Muscle layer of duodenum (tissue), 2 donors: ENCODE data around the gene MDGA2.

Experiments used
- H3K27ac ChIP-seq: one replicate; pipeline ENCODE4 v1.7.0; 2013; ENCODE audit warnings: mild to moderate bottlenecking, low read length
- H3K27me3 ChIP-seq: one replicate; pipeline ENCODE4 v1.7.0; 2013; ENCODE audit warnings: low read depth, mild to moderate bottlenecking, control low read depth, low read length
- H3K36me3 ChIP-seq, 2 donors: one replicate each; pipeline ENCODE4 v1.7.0; 2013; ENCODE audit warnings: low read length in 2 of 2, control low read depth in 1 of 2, mild to moderate bottlenecking in 1 of 2; ENCODE audit not compliant: insufficient read depth in 2 of 2, control insufficient read depth in 1 of 2
- H3K4me1 ChIP-seq, 2 donors: one replicate each; pipeline ENCODE4 v1.7.0; 2013; ENCODE audit warnings: low read length in 2 of 2, mild to moderate bottlenecking in 2 of 2, control low read depth in 1 of 2, moderate library complexity in 1 of 2; ENCODE audit not compliant: insufficient read depth in 2 of 2, control insufficient read depth in 1 of 2
- H3K4me3 ChIP-seq, 2 donors: one replicate each; pipeline ENCODE4 v1.7.0; 2013; ENCODE audit warnings: low read length in 2 of 2, low read depth in 1 of 2, mild to moderate bottlenecking in 1 of 2
- H3K9me3 ChIP-seq, 2 donors: one replicate each; pipeline ENCODE4 v1.7.0; 2013; ENCODE audit warnings: low read length in 2 of 2, control low read depth in 1 of 2, mild to moderate bottlenecking in 1 of 2; ENCODE audit not compliant: control insufficient read depth in 1 of 2
- donor health status: healthy.

MDGA2 gene

GRCh38 chr14:47675466-47676314 is at the start of gene MDGA2:
TSS of gene MDGA2 (minus strand) at chr14:47675605.
- H3K36me3 ChIP-seq, result no peaks in the 10 kb centered on the region
- H3K27me3 ChIP-seq, result peaks cover 29% of the 10 kb centered on the region
- H3K27ac ChIP-seq, result no peak within 1 kb of the TSS
- H3K4me1 ChIP-seq, result peaks cover 0 to 21% of the 10 kb centered on the region in 2 donors
- H3K9me3 ChIP-seq, result no peaks in the 10 kb centered on the region
- peak within 1 kb of the TSS in 1 of 2 donors; percentile 68 for H3K4me3 ChIP-seq

DNA sequence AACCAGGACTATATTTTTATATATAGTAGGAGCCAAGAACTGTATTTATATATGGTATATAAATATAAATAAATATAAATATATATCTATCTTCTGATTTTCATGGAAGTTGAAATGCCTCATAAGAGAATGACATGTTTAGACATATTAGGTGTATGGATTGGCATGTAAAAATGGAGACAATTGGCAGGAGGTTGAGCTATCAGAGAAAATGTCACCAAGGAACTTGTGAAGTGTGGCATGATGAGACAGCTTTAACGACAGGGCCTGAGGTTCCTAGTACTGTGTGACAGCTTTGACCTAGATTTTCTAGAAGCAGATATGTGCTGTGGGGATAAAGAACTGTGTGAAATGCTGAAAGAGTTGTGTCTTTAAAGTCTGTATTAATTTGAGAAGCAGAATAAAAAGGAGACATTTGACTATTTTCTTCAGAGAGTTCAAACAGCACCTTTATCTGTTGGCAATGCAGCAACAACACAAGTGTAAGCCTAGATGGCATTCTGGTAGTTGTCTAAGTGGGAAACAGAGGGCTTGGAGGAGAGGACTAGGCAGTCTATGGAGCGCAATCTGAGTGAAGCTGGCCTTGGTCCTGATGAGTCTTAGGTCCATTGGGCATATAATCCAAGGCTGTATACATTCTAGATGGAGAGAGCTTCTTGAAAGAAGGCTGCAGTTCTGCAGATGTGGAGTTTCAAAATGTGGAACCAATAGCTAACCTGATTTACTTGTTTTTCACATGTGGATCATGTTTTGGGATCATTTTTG is 47.7 kb upstream of the MDGA2 start:
- Histone ChIP-seq H3K4me3 (no peak overlapping the region), H3K9me3 (no peaks in the 10 kb centered on the region), H3K4me1 (no peaks in the 10 kb centered on the region), H3K36me3 (no peaks in the 10 kb centered on the region), H3K27ac (no peak overlapping the region), H3K27me3 (no peaks in the 10 kb centered on the region)

GRCh38 chr14:47720281-47720680 is 44.9 kb upstream of the MDGA2 start:
- Histone ChIP-seq H3K9me3 (no peaks in the 10 kb centered on the region), H3K36me3 (no peaks in the 10 kb centered on the region), H3K27me3 (no peaks in the 10 kb centered on the region), H3K4me3 (no peak overlapping the region), H3K4me1 (no peaks in the 10 kb centered on the region), H3K27ac (no peak overlapping the region)

DNA sequence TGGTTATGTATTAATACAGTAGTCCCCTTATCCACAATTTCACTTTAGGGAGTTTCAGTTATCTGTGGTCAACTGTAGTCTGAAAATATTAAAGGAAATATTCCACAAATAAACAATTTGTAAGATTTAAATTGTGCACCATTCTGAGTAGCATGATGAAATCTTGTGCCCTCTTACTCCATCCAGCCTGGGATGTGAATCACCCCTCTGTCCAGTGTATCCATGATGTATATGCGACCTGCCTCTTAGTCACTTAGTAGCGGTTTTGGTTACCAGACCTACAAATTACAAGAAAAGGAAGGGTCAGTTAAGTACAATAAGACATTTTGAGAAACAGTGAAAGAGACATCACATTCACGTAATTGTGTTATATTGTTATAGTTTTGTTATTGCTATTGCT is 39.9 kb upstream of the MDGA2 start:
- Histone ChIP-seq H3K36me3 (no peaks in the 10 kb centered on the region), H3K9me3 (no peaks in the 10 kb centered on the region), H3K4me1 (no peaks in the 10 kb centered on the region), H3K4me3 (no peak overlapping the region), H3K27ac (no peak overlapping the region), H3K27me3 (no peaks in the 10 kb centered on the region)

GRCh38 chr14:47710581-47710980 is 35.2 kb upstream of the MDGA2 start:
- Histone ChIP-seq H3K4me1 (no peaks in the 10 kb centered on the region), H3K9me3 (no peaks in the 10 kb centered on the region), H3K27me3 (no peaks in the 10 kb centered on the region), H3K4me3 (no peak overlapping the region), H3K36me3 (no peaks in the 10 kb centered on the region), H3K27ac (no peak overlapping the region)

DNA sequence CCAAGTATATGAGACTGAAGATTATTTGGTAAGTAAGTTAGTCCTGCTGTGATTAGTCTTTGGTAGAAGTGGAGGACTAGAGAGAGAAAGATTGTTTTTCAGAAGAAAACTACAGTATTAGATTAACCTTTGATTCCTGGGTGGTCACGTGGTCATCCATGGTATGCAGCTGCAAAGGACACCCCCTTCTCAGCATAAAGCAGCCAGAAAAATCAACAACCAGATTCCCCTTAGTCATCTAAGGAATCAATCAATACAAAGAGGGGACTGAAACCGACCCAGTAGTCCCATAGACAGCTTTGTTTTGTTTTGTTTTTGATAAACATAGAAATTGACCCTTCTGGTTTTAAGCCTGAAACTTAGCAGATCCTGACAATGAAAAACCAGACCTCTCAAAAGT is 30.3 kb upstream of the MDGA2 start:
- Histone ChIP-seq H3K36me3 (no peaks in the 10 kb centered on the region), H3K4me1 (no peaks in the 10 kb centered on the region), H3K27ac (no peak overlapping the region), H3K9me3 (no peaks in the 10 kb centered on the region), H3K4me3 (no peak overlapping the region), H3K27me3 (no peaks in the 10 kb centered on the region)

DNA sequence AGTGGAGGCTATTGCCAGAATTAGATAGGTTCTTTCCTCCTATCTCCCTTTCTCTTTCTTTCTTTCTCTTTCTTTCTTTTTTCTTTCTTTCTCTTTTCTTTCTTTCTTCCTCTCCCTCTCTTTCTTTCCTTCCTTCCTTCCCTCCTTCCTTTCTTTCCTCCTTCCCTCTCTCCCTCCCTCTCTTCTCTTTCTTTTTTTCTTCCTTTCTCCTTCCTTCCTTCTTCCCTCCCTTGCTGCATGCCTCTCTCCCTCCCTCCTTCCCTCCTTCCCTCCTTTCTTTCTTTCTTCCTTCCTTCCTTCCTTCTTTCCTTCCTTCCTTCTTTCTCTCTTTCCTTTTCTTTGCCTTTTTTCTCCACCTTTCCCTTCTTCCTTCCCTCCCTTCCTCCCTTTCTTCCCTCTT is 16.4 kb upstream of the MDGA2 start:
- no peaks in the 10 kb centered on the region for H3K9me3 ChIP-seq
- no peaks in the 10 kb centered on the region for H3K36me3 ChIP-seq
- H3K4me1 ChIP-seq, result no peaks in the 10 kb centered on the region
- H3K27me3 ChIP-seq, result no peaks in the 10 kb centered on the region
- H3K4me3 ChIP-seq, result no peak overlapping the region
- no peak overlapping the region for H3K27ac ChIP-seq

GRCh38 chr14:47678993-47679392 is 3.6 kb upstream of the MDGA2 start:
- H3K27ac ChIP-seq, result no peak overlapping the region
- H3K9me3 ChIP-seq, result no peaks in the 10 kb centered on the region
- H3K27me3 ChIP-seq, result peaks cover 19% of the 10 kb centered on the region
- no peaks in the 10 kb centered on the region for H3K36me3 ChIP-seq
- no peak overlapping the region for H3K4me3 ChIP-seq
- peaks cover 0 to 21% of the 10 kb centered on the region in 2 donors for H3K4me1 ChIP-seq

DNA sequence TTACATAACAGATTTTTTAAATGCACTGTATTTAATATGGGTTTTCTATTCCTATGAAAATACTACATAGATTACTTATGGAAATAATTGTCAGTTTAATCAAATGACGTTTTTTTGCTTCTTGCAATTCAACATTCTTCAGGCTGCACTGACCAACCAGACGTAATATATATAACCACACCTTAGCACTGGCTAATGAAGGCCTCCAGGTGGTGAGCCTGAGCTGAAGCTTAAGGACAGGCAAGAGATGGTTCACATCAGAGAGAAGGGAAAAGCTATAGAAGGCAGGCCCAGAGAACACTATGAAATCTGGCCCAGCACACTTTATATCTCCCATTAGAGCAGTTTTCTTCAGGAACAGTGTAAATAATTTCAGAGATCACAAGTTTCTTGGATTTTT is 2.8 kb upstream of the MDGA2 start:
- H3K9me3 ChIP-seq, result no peaks in the 10 kb centered on the region
- H3K27ac ChIP-seq, result no peak overlapping the region
- H3K36me3 ChIP-seq, result no peaks in the 10 kb centered on the region
- no peak overlapping the region for H3K4me3 ChIP-seq
- peaks cover 0 to 21% of the 10 kb centered on the region in 2 donors for H3K4me1 ChIP-seq
- H3K27me3 ChIP-seq, result peaks cover 26% of the 10 kb centered on the region

GRCh38 chr14:47676315-47676617 is 861 bp upstream of the MDGA2 start:
- Histone ChIP-seq H3K36me3 (no peaks in the 10 kb centered on the region), H3K9me3 (no peaks in the 10 kb centered on the region), H3K4me3 (peak overlapping the region in 1 of 2 donors; percentile 68), H3K4me1 (peaks cover 0 to 21% of the 10 kb centered on the region in 2 donors), H3K27ac (no peak overlapping the region), H3K27me3 (peaks cover 29% of the 10 kb centered on the region)

- Histone ChIP-seq H3K27ac (no peak overlapping the region), H3K36me3 (no peaks in the 10 kb centered on the region), H3K27me3 (peaks cover 29% of the 10 kb centered on the region), H3K4me3 (peak overlapping the region in 1 of 2 donors; percentile 68), H3K9me3 (no peaks in the 10 kb centered on the region), H3K4me1 (peaks cover 0 to 21% of the 10 kb centered on the region in 2 donors)
Observed at GRCh38 chr14:47674543-47675465, 601 bp downstream of the MDGA2 start.
